ENCODE data around the gene RAB6B.

Gene RAB6B

DNA sequence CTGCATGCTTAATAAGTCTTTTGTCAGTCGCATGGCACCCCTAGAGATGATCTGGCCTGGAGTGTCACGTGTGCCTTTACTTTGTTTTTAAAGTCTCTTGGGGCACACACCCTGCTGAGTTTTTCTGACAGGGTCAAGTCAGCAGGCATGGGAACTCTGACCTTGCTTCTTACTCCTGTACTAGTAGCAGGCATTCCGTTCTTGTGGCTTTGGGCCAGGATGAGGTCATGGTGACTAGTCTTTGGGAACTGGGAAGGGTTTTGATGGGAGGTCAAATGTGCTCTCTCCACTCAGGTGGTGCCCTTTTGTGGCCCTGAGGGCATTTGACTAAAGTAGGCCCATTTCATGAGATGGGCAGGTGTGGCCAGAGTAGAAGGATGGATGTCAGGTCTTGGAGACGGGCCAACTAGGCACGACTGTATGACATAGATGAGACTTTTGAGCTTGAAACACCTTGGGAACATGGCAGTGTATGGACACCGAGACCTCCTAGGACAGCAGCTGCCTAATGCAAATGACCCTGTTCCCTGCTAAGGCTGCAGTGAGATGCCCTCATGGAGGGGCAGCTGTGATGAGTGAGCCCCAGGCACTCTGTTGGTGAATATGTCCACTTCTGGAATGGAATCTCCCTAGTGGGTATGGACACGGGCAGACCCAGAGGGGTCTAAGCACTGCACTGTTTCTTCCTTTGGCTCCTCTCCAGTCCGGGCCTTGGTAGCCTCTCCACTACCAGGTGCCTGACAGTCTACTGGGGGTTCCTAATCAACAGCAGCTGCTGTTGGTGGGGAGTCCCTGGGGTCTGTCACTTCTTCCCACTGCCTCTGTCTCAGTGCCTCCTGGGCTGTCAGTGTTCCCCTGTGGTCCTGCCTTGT lies 73.7 kb downstream of the RAB6B start:
- TF ChIP-seq, protein P1, sequence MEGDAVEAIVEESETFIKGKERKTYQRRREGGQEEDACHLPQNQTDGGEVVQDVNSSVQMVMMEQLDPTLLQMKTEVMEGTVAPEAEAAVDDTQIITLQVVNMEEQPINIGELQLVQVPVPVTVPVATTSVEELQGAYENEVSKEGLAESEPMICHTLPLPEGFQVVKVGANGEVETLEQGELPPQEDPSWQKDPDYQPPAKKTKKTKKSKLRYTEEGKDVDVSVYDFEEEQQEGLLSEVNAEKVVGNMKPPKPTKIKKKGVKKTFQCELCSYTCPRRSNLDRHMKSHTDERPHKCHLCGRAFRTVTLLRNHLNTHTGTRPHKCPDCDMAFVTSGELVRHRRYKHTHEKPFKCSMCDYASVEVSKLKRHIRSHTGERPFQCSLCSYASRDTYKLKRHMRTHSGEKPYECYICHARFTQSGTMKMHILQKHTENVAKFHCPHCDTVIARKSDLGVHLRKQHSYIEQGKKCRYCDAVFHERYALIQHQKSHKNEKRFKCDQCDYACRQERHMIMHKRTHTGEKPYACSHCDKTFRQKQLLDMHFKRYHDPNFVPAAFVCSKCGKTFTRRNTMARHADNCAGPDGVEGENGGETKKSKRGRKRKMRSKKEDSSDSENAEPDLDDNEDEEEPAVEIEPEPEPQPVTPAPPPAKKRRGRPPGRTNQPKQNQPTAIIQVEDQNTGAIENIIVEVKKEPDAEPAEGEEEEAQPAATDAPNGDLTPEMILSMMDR (conservative IDR thresholded peaks at IDR 0.05; ENCODE audit: low read length): no peak
- DNase-seq (ENCODE audit: low read depth): peak; percentile 22

DNA sequence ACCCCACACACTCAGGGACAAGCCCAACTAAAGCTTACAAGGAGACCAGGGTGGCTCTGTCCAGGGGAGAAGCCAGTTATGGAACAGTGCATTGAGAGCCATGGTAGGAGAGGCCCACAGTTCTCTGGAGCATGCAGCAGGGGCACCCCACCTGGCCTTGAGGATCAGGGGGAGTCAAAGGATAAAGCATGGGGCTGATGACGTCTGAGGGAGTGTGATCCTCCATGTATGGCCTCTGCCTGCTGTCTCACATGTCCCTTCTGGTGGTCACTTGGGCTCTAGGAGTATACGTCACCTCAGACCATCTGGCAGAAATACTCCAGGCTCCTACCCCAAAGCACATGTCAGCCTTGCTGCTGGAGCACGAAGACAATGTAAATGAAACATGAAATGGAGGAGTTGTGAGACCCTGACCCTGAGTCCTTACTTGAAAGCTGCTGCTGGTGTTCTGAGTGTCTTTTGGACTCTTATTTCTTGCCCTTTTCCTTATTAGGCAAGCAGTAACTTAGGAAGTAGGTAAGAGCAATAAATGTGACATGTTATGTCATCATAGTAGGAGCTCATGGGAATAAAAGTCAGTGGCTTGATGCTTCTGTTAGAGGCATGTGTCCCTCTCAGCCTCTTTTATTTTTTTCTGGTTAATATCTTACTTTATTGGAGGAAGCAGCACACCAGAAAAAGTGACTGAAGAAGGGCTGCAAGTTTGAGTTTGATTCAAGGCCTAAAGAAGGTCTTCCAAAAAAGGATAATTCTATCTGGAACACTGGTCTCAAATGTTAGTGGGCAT lies 74.6 kb downstream of the RAB6B start:
- TF ChIP-seq, protein P1 (conservative IDR thresholded peaks at IDR 0.05; ENCODE audit: low read length): no peak
- no peak for DNase-seq (ENCODE audit: low read depth)
- no peak overlapping the region for H3K4me3 ChIP-seq (ENCODE audit: low read length)

More for the DNA sequence above, 73.7 kb downstream of the RAB6B start:
- H3K4me3 ChIP-seq (ENCODE audit: low read length): no peak overlapping the region

DNA sequence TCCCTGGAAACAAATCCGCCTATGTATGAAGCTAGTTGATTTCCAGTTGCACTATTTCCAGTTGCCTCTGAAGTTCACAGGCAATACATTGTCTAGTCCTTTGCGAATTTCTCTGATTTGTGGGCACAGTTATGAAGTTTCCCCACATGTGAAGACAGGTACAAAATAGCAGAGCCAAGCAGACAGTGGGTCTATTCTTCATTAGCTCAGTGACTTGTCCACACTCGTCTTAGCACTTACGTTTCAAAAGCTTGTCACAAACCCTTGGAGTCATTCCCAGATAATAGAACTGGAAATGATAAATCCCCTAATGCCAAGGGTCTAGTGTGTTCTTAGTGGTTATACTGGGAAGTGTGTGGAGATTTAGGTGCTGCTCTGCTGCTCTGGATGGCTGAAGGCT lies 75.6 kb downstream of the RAB6B start:
- TF ChIP-seq, protein P1 (conservative IDR thresholded peaks at IDR 0.05; ENCODE audit: low read length): no peak
- no peak for DNase-seq (ENCODE audit: low read depth)
- no peak overlapping the region for H3K4me3 ChIP-seq (ENCODE audit: low read length)

DNA sequence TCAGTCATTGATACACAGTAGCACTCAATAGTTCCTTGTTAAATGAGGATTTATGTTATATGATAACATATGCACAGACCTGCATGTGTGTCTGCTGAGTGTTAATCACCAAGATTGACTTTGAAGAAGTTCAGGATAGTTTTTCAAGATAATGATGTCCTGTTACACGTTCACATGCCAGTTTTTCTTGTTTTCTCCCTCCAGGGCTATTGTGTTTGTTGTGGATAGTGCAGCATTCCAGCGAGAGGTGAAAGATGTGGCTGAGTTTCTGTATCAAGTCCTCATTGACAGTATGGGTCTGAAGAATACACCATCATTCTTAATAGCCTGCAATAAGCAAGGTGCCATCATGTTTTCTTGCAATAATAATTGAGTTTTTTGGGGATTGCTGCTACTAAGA lies 80.3 kb downstream of the RAB6B start:
- H3K4me3 ChIP-seq (ENCODE audit: low read length): no peak overlapping the region
- no peak for DNase-seq (ENCODE audit: low read depth)
- TF ChIP-seq, protein P1 (conservative IDR thresholded peaks at IDR 0.05; ENCODE audit: low read length): no peak

DNA sequence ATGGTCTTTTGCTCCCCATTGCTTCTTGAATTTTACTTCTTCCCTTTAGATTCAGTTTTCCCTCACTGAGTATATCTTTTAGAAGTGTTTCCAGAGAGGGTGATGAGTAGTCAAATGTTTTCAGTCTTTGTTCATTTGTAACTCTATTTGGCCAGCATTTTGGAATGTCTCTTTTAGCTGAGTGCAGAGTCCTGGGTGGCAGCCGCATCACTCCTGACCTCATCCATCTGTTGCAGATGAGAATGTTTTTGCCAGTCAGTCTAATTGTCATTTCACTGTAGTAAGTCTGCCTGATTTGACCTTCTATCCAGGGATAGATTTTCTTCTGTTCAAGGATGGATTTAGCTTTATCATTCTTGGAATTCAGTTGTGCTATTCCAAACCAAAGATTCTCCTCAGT lies 82.8 kb downstream of the RAB6B start:
- TF ChIP-seq, protein P1 (conservative IDR thresholded peaks at IDR 0.05; ENCODE audit: low read length): no peak
- DNase-seq (ENCODE audit: low read depth): peak; percentile 63
- H3K4me3 ChIP-seq (ENCODE audit: low read length): no peak overlapping the region

DNA sequence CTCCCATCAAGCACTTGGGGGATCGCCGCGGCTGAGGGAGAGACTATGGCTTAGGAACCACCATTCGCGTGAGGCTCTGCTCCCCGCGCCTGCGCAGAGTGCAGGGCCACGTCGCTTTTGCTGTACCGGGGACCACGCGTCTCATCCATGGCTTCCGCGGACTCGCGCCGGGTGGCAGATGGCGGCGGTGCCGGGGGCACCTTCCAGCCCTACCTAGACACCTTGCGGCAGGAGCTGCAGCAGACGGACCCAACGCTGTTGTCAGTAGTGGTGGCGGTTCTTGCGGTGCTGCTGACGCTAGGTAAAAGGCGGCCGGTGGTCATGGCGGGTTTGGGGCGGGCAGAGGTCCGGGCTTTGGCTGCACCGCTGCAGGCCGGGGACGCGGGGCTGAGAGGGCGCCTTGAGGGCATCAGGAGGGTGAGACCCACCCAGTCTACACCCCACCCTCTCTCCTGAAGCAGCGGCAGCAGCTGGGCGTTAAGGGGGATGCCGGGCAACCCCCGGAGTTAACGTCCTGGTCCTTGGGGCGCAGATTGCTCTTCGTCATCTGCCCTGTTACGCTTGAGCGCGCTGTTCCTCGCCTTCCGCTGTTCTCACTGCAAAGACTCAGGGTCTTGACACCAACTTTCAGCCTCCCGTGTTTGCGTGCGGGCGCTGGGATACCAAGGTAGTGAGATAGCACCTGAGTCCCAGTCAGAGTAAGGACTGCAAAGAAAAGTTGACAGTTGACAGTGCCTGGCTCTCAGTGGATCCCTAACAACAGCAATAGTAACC lies 89.8 kb downstream of the RAB6B start, which contains the start of gene SRPRB:
Gene SRPRB (plus strand): TSS at position 114 of the 774 bp plus-strand sequence. CDS start 34 bp downstream, at position 148.
- DNase-seq (ENCODE audit: low read depth): peak; percentile 91
- TF ChIP-seq, protein P1 (conservative IDR thresholded peaks at IDR 0.05; ENCODE audit: low read length): no peak
- H3K4me3 ChIP-seq (ENCODE audit: low read length): peak within 1 kb of the TSS; percentile 95

Data from AG10803 (cell line).